ENCODE measurements around the gene RTN4.

GRCh38 chr2:55025082-55025481 lies 25.2 kb downstream of the RTN4 start:
- TF ChIP-seq CTCF (IDR thresholded peaks at IDR 0.05) (no peak), POLR2A (IDR thresholded peaks at IDR 0.05) (no peak), POLR2AphosphoS5 (IDR thresholded peaks at IDR 0.05) (no peak)
